ENCODE data around the gene FAM180A. TPM values are rescaled to one million over a fixed set of nuclear protein-coding genes. Genes with fewer than 3 reads are reported as not detected.
"Not testable (repeated sequence)": the region's sequence is repeated elsewhere in the genome, so short reads cannot be mapped to it uniquely, and the experiment has no call there.

FAM180A gene
- total RNA-seq, 1 donor from 2014 or later, result 13.7 TPM

DNA sequence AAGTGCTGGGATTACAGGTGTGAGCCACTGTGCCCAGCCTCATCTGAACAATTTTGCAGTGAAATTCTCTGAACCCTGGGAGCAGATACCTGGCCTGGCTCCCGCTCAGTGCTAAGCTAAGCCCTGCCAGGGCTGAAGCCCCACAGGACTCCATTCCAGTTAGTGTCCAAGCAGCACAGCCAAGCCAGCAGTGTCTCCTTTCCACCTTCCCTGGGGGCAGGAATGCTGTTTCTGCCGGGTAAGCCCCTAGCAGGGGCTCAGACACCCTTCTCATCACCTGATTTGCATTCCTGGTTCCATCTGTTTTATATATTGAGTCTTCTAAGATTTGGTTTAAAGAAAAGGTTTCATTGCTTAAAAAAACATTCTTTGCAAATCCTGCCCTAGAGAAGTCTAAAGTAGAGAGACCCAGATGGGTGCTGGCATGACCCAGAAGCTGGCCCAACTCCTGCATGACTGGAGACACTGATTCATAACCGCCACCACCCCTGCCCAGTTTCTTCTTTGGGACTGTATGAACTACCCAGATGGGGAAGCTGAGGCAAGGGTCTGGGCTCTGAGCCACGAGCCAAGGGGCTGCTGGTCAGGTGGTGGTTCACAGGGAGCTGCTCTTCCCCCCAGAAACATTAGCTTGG is 34.7 kb downstream of the FAM180A start:
- no peak for DNase-seq (ENCODE audit: low spot score)

DNA sequence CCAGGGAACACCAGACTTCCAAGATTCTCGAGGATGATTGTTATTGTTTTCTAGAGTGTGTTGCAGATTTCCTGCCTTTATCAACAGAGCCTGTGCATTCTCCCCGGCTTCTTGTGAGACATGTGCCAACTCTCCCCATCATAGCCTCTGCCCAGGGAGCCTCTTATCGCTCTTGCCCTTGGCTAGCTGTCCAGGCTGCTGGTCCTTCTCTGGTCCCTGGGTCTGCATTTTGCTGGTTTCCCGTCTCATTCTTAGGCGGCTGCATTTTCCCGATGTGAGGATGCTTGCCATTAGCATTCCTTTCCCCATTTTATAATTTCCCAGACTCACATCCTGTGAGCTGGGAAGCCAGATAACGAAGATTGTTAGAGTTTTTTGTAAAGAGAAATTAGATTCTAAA is 35.8 kb downstream of the FAM180A start:
- no peak for DNase-seq (ENCODE audit: low spot score)

- no peak for DNase-seq (ENCODE audit: low spot score)
Measured at GRCh38 chr7:135712182-135712782, 36.3 kb downstream of the FAM180A start.

DNA sequence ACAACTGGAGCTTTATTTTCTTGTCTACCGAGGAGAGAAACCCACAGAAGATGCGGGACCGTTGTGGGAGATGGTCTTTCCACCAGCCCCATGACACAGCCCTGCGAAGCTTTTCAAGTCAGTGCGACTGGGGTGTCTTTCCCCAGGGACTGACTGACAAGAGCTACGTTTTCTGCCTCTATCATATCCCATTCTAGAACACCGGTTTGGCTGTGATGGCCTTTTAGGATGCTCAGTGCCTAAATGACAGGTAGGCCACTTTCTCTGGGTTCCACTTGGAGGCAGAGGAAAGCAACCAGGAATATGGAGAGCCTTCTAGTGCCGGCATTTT is 37.5 kb downstream of the FAM180A start:
- no peak for DNase-seq (ENCODE audit: low spot score)

DNA sequence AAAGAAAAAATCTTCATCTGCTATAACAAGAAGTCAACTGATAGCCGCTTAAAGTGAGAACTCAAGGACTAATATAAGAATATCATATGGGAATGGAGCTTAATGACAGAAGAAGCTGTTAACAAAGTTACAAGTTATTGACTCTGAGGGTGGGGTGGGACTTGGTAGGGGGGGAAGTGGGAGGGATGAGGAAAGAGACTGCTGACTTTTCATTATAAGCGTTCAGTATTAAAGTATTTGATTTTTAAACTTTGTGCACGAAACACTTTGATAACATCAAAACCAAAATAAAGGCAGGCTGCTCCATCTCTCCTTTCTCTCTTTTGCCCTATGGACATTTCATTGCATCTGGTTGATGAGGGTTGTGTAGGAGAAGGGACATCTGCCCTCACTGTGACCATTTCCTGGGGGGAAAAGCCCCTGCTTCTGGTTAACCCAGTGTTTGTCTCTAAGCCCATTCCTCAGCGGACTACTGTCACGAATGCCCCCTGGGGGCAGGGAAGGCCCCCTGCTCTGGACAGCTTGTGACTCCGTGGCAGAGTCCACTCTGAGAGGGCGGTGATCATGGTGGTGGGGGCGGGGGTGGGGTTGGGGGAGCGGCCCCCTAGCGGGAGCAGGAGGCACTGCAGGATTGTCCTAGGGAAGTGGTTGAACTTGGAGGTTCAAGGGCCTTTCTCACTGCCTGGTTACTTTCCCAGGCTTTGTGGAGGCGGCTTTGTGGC is 38.0 kb downstream of the FAM180A start:
- no peak for DNase-seq (ENCODE audit: low spot score)

DNA sequence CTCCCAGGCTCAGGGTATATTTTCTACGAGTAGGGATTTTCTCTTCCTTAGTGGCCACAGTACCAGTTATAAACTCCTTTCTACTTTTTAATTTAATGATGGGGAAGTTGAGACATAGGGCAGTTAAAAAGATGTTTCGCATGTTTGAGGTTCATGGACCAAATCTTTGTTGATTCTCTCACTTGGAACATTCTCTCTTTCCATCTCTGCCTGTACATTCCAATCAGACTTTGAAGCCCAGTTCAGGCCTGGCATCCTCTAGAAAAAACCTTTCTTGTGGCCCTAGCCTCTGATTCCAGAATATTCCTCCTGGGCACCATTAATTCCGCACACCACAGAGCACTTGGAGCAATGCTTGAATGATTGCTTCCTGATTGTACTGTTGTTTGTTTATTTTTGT is 39.1 kb downstream of the FAM180A start:
- DNase-seq (ENCODE audit: low spot score), result no peak

DNA sequence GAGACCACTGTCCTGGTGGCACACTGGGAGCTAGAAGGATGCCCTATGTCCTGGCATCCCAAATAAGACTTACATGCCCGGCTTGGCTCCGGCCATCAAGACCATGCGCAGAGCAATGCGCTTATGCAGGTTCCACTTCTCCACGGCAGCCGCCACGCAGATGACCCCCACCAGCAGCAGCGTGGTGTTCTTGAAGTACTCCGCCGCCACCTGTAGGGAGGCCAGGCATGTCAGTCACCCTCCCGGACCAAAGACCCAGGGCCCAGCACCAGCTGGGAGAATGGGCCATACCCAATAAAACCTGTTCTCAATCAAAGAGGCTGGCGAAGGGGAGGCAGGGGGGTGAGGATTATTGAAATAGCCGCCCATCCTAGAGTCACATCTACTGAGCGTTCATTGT is 40.6 kb downstream of the FAM180A start:
- DNase-seq (ENCODE audit: low spot score), result no peak

DNA sequence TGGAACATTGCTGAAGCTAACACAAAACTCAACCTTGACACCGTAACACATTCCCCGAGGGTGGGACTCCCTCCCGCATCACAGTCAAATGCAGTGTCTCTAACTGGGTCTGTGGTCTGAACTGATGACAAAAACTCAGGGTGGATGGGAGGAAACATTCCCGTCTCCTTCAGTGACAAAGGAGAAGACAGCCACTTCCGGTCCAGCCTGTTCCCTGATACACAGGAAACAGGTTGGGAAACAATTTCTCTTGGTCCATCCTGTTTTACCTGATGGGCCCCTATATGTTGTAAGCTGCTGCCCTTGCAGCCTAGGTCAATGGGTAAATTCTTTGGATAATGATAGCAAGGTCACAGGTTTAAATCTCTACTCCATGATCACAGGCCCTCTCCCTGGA is 41.0 kb downstream of the FAM180A start:
- no peak for DNase-seq (ENCODE audit: low spot score)

DNA sequence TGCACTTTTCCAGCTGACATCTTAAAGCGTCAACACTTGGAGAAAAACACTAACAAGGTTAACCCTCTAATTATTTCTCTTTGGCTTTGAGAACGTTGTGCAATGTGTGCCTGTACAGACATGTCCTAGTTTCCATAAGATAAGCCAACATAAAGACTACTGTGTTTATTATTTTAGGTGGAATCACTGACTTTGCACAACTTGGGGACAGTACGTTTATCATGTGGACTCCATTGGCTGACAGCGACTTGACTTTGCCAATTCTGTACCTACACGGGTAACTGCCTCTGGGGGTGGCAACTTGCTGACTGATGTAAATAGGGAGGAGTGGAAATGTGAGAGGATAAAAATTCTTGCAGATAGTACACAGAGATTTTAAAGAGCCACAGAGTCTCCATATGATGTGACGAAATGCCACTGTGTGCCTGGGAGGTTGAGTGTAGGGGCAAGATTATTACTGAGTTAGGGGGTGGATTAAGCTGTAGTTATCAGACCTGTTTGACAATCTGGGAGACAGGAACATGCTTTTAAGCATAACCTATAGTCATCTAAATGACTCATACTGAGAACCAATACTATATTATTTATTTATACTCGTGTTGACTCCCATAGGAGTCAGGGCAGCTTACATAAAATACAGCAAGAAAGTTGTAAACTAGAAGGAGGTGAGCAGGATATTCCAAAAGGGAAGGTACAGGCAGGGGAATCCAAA is 41.6 kb downstream of the FAM180A start:
- DNase-seq (ENCODE audit: low spot score), result no peak

GRCh38 chr7:135706038-135706742 is 42.4 kb downstream of the FAM180A start:
- no peak for DNase-seq (ENCODE audit: low spot score)

DNA sequence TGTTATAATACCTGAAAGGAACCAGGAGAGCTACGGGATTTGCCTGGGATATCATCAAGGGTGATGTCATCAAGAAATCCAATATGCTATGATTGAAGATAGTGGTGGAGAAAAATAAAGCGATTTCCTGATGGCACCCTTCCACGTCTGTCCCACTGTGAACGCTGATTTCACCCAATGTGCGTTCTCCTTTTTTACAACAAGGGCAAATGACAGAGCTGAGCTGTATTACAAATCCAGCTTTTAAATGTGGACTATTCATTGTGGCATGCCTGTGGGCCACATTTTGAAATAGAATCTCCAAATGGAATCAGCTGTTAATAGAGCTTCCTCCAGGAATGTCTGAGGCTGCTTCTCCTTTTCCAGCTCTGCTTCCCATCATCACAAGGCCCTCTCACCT is 43.9 kb downstream of the FAM180A start:
- DNase-seq (ENCODE audit: low spot score), result no peak

- no peak for DNase-seq (ENCODE audit: low spot score)
Measured at GRCh38 chr7:135704074-135704473, 44.5 kb downstream of the FAM180A start.

GRCh38 chr7:135697276-135698049 is 51.1 kb downstream of the FAM180A start:
- DNase-seq (ENCODE audit: low spot score), result no peak

GRCh38 chr7:135693558-135693957 is 55.1 kb downstream of the FAM180A start:
- no peak for DNase-seq (ENCODE audit: low spot score)

DNA sequence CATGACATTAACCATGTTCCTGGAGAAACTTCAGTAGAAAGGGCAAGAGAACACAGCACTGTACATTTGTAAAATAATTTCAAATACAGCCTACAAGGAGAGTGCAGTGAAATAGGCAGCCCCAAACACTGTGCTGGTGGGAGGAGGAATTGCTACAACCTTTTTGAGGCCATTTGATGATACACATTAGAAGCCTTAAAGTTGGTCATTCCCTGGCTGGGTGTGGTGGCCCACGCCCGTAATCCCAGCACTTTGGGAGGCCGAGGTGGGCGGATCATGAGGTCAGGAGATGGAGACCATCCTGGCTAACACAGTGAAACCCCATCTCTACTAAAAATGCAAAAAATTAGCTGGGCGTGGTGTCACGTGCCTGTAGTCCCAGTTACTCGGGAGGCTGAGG is 56.0 kb downstream of the FAM180A start:
- not testable (repeated sequence) for DNase-seq (ENCODE audit: low spot score)

- DNase-seq (ENCODE audit: low spot score), result no peak
Measured at GRCh38 chr7:135692055-135692454, 56.6 kb downstream of the FAM180A start.

GRCh38 chr7:135690566-135690965 is 58.0 kb downstream of the FAM180A start:
- no peak for DNase-seq (ENCODE audit: low spot score)

DNA sequence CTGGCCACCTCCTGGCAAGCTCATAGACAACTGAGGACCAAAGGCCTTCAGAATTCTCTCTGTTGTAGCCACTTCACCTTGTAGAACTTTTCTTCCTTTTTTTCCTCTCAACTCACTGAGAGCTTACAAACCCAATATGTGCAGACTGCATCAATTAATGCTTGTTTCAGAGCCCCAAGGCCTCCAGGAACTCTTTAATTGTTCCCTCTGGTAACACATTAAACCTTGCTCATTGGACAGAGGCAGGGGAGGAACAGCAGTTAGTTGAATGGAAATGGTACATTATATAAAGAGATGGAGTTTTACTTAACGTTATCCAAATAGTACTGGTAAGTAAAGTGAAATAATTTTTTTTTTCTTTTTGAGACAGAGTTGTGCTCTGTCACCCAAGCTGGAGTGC is 61.1 kb downstream of the FAM180A start:
- DNase-seq (ENCODE audit: low spot score), result no peak

DNA sequence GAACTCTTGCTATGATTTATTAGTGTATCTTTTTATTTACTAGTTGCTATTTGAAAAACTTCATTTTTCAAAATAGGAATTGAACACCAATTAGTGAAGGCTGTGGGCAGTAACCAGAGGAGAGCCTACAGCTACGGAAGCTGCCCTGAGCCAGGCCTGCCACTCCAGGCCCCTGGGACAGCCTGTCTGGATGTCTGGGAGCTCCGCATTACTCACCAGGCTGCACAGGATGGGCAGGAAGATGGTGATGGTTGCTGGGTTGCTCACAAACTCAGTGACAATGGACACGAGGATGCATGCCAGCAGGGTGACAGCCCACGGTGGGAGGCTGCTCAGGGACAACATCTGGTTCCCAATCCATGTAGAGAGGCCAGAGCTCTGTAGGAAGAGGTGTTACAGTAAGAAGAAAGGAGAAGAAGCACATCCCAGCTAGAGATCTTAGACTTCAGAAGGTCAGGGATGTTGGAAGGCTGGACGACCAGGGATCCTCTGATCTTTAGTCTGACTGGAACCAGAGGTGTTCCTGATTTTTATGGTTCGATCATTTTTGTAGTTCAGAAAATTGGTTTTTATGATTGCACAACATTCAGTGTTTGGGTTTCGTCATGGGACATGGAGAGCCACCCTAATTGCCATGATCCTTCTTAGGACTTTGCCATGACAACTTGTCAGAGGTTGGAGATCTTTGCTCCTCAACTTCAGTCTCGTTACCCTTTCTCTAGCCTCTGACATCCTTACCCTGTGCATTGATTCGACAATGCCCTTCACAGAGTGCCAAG is 63.1 kb downstream of the FAM180A start:
- no peak for DNase-seq (ENCODE audit: low spot score)

GRCh38 chr7:135684699-135685098 is 63.9 kb downstream of the FAM180A start:
- DNase-seq (ENCODE audit: low spot score), result no peak

DNA sequence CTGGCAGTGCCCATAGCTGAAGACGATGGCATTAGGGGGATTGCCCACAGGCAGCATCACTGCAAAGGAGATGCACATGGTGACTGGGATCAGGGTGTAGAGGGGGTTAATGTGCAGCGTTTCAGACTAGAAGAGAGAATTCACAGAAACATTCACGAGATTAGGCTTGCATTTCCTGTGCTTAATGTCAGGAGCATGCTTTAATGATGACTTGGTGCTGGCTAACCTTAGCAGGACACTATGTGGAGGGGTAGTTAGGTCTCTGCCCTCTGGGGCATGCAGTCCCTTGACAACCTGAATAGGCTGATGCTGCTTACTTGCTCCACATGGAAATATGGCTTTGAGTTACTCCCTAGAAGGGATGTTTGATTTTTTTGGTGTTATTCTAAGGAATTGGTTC is 64.5 kb downstream of the FAM180A start:
- no peak for DNase-seq (ENCODE audit: low spot score)
